Pancreas (tissue), 10 donors: ENCODE data around the gene RTCB. TPM values are rescaled to one million over a fixed set of nuclear protein-coding genes. Genes with fewer than 3 reads are reported as not detected.

Experiments
- ATAC-seq, 4 donors: fragments of 200-7000 bp; cut with Tn5 transposase; one replicate each; pipeline versions ENCODE4 v1.8.0 to v1.9.1; 2020; ENCODE audit warnings: mild to moderate bottlenecking in 4 of 4, moderate library complexity in 4 of 4
- DNase-seq, 6 donors: peaks; one replicate each; pipeline ENCODE4 v3.0.0-alpha.2; 2020
- FAIRE-seq: peaks from 2 replicates; lab custom pipeline; 2012; peaks lifted over from hg19 to GRCh38; lab: Jason Lieb, UNC
- H3K27ac ChIP-seq, 4 donors: fragments of 200-600 bp; sonication (generic); 1 replicate in 3 of 4; 2 replicates in 1 of 4; pipeline versions ENCODE4 v1.5.0 to v1.8.0; 2020
- H3K27me3 ChIP-seq, 4 donors: fragments of 200-600 bp; one replicate each; pipeline ENCODE4 v1.8.0; 2021
- H3K36me3 ChIP-seq, 3 donors: fragments of 200-600 bp; sonication (generic) in 1 of 3; one replicate each; pipeline versions ENCODE4 v1.5.0 to v1.8.0; 2020 to 2021
- H3K4me1 ChIP-seq, 3 donors: fragments of 200-600 bp; one replicate each; pipeline ENCODE4 v1.8.0; 2021
- H3K4me3 ChIP-seq, 4 donors: fragments of 200-600 bp; sonication (generic) in 2 of 4; one replicate each; pipeline versions ENCODE4 v1.5.0 to v1.8.0; 2020 to 2021
- H3K9me3 ChIP-seq, 4 donors: fragments of 200-600 bp; one replicate each; pipeline ENCODE4 v1.8.0; 2021
- CTCF ChIP-seq, 4 donors: fragments of 200-600 bp; sonication (generic) in 3 of 4; IDR thresholded peaks; one replicate each; pipeline versions ENCODE4 v1.5.0 to v1.8.0; 2021; ENCODE audit warnings: antibody characterized with exemption in 4 of 4
- WGBS, 2 donors: extraction: QIAGEN DNeasy Blood & Tissue Kit; methylation state at CpG; one replicate each; pipeline ENCODE4 v1.1.7; 2013; 5-methylcytosine and 5-hydroxymethylcytosine counted together
- intact Hi-C, 3 donors: fragments of 100-400 bp; cut with DNase I; formaldehyde crosslinking; loops; one replicate each; pipeline versions ENCODE4 v1.11.1 to v1.14.2; 2022
- polyA plus RNA-seq, 2 donors: library from polyadenylated mRNA; stranded (reverse); fragments of 200-250 nt; gene quantifications; one replicate each; pipeline ENCODE4 v1.2.3, GENCODE V29; 2013
- total RNA-seq, 6 donors: library from RNA; stranded (reverse); fragmentation: NEBNext Ultra II Directional in 4 of 6; extraction: Animal tissue kit (Norgen Biotek cat#: 25700) in 4 of 6; gene quantifications; one replicate each; pipeline versions ENCODE4 v1.2.1 to v1.2.4, GENCODE V29; 2021 to 2023
- donor health status: healthy with polysubstance abuse.
- donor health status: DM: no; HTN: no; CAD: no; lungs with moderate emphysema.
- donor health status: DM: no; HTN: no; CAD: no.
- donor health status: control.
- donor health status: control.
- donor health status: Bipolar disorder and iron deficiency.
- donor health status: DM: yes; HTN: yes; CAD: no.
- donor health status: DM: no; HTN: no; CAD: no.
- donor health status: DM: no; HTN: no; CAD: no.
- donor health status: DM: yes; HTN: yes; CAD: no.

RTCB gene
- total and polyA plus RNA-seq, 8 donors = 15.1 to 42.6 (median 30.6) TPM

DNA sequence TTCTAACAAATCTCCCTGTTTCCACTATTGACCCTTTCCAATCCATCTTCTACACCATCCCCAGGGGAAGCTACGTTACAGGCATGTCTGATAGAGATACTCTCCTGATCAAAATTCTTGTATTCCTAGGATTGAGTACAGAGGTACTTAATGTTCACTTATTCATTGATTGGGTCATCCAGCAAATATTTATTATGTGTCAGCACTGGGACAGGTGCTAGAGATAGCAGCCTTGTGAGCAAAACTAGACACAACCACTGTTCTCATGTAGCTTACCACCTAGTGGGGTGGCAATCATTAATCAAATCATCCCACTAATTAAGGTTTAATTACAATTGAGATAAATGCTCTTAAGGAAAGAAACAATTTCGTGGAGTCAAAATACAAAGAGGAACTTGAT lies 9.4 kb upstream of the RTCB start:
- peaks cover 0 to 3% (median 0%) of the 10 kb centered on the region in 4 donors for H3K27me3 ChIP-seq
- 9 to 11% methylated on average over 2 of the region's 2 CpGs for WGBS, 2 donors

DNA sequence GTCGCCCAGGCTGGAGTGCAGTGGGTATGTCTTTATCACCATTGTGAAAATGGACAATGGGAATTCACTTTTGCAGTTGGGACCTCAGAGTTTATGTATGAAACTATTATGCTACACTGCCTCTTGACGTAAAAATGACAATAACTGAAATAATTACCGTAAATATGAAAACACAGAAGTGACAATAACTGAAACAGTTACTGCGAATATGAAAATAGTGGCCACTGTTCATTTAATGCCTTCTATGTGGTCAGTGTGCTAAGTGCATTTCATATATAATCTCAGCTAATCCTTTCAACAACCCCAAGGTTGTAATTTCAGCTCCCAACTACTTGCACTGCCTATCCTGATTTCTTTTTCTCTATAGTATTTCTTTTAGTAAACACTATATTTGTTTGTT lies 5.9 kb upstream of the RTCB start:
- 46 to 54% methylated on average over 4 of the region's 4 CpGs for WGBS, 2 donors
- TF ChIP-seq CTCF (IDR thresholded peaks at IDR 0.05) = no peak
- no peak overlapping the region for H3K4me3 ChIP-seq
- no peaks in the 10 kb centered on the region for H3K27me3 ChIP-seq
- H3K4me1 ChIP-seq = no peaks in the 10 kb centered on the region
- DNase-seq = no peak
- no peak for FAIRE-seq
- H3K9me3 ChIP-seq = no peaks in the 10 kb centered on the region
- no peak for ATAC-seq
- H3K27ac ChIP-seq = no peak overlapping the region
- H3K36me3 ChIP-seq = no peaks in the 10 kb centered on the region
- intact Hi-C loops = no loop called here

More for the DNA sequence above, 9.4 kb upstream of the RTCB start:
- Histone ChIP-seq H3K4me1 (no peaks in the 10 kb centered on the region), H3K36me3 (no peaks in the 10 kb centered on the region), H3K27ac (no peak overlapping the region), H3K4me3 (no peak overlapping the region), H3K9me3 (no peaks in the 10 kb centered on the region)
- intact Hi-C loops = no loop called here
- no peak for FAIRE-seq
- no peak for DNase-seq
- TF ChIP-seq CTCF (IDR thresholded peaks at IDR 0.05) = no peak
- no peak for ATAC-seq

DNA sequence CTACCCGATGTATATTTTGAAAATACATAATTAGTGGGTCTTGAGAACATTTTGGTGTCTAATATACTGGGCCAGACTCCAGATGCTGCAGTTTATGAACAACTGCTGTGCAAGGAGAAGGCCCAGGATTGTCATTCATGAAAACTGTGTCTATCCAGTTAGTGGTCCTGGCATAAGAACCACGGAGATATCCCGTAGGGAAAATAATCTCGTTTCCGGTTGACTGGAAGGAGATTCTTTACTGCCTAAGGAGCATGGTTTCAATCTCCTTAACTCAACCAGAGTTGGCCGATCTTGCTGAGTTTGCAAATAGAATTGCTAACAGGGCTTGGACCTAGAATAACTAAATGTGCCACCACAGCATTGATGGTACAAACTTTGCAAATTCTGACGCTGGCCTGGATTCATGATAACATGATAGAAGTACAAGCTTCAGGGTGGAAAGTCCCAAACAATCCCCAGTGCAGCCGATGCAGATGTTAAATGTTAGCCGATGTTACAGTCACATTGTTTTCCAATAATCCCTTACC lies 4.6 kb upstream of the RTCB start:
- no peaks in the 10 kb centered on the region for H3K36me3 ChIP-seq
- whole genome bisulfite sequencing, 2 donors = 58 to 75% methylated on average over 9 of the region's 9 CpGs
- intact Hi-C loops = no loop called here
- no peak for ATAC-seq
- H3K9me3 ChIP-seq = no peaks in the 10 kb centered on the region
- H3K4me1 ChIP-seq = no peaks in the 10 kb centered on the region
- no peaks in the 10 kb centered on the region for H3K27me3 ChIP-seq
- no peak for FAIRE-seq
- no peak for TF ChIP-seq CTCF (IDR thresholded peaks at IDR 0.05)
- DNase-seq = no peak
- H3K4me3 ChIP-seq = no peak overlapping the region
- H3K27ac ChIP-seq = no peak overlapping the region

- intact Hi-C loops = no loop called here
- Histone ChIP-seq H3K27ac (no peak overlapping the region), H3K36me3 (no peaks in the 10 kb centered on the region), H3K4me1 (peaks cover 0 to 15% (median 4%) of the 10 kb centered on the region in 3 donors), H3K9me3 (no peaks in the 10 kb centered on the region), H3K27me3 (no peaks in the 10 kb centered on the region), H3K4me3 (no peak overlapping the region)
- ATAC-seq (no peak), FAIRE-seq (no peak), DNase-seq (no peak)
- WGBS, 2 donors = 57 to 70% methylated on average over 7 of the region's 7 CpGs
- no peak for TF ChIP-seq CTCF (IDR thresholded peaks at IDR 0.05)
Measured at GRCh38 chr22:32414191-32414590, 2.1 kb upstream of the RTCB start.

DNA sequence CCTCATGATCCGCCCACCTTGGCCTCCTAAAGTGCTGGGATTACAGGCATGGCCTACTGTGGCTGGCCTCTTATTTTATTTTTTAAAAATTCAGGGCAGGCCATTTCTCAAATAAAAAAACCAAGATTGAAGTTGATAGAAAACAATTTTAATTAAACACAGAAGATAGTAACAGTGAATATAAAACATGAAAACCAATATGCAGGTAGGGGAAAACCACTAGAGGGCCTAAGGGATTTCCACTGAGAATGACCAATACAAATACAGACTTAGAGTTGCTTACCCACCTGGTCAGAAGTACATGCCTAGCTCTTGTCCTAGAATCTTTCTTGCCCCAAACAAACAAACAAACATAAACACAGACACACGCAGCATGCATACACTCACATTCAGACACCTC lies 1.7 kb upstream of the RTCB start:
- H3K4me3 ChIP-seq = no peak overlapping the region
- H3K36me3 ChIP-seq = no peaks in the 10 kb centered on the region
- no peak for DNase-seq
- FAIRE-seq = no peak
- intact Hi-C loops = no loop called here
- no peak for ATAC-seq
- no peak for TF ChIP-seq CTCF (IDR thresholded peaks at IDR 0.05)
- no peak overlapping the region for H3K27ac ChIP-seq
- no peaks in the 10 kb centered on the region for H3K9me3 ChIP-seq
- no peaks in the 10 kb centered on the region for H3K27me3 ChIP-seq
- WGBS, 2 donors = 75 to 80% methylated on average over 2 of the region's 2 CpGs
- peaks cover 0 to 15% (median 4%) of the 10 kb centered on the region in 3 donors for H3K4me1 ChIP-seq
